HG02885 (cell line): ENCODE results near the gene CD302.
"Not testable (repeated sequence)": the region's sequence is repeated elsewhere in the genome, so short reads cannot be mapped to it uniquely, and the experiment has no call there.

Experiments used
- ATAC-seq: cut with Tn5 transposase; IDR thresholded peaks from one replicate; pipeline ENCODE4 v1.9.1; 2021; ENCODE audit warnings: mild to moderate bottlenecking; ENCODE audit not compliant: unreplicated experiment, poor library complexity

The CD302 gene

DNA sequence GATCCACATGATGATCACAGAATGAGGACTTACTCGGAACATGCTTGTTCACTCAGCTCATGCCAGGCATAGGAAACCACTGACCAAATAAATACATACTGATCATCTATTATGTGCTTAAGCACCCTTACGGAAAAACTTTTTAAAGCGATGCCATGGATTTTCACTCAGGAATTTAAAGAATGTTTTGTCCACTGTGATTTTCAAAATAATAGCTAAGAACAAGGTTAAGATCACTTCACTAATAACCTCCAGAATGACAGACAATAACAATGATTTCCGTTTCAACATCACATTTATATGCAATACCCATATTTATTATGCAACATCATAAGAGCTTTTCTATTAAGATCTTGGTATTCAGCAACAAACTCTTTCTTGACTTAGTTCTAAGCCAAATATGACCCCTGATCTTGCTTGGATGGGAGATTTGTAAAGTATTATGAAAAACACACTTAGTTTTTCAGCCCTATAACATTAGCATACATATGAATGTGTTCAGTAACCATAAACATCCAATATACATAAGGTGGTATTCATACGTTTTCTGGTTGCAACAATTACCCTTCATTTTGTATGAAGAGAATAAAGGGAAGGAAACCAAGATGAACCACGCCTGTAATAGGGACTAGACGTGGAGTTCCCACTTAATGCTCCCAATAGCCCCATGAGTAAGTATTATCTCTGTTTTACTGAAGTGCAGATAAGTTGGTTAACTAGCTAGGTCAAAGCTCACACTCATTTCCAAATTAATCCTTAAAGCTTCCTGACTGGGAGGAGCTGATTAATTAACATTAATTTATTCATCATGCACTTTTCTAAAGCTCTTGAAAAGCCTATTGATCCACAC is 1.9 kb downstream of the CD302 start:
- ATAC-seq, result no peak

DNA sequence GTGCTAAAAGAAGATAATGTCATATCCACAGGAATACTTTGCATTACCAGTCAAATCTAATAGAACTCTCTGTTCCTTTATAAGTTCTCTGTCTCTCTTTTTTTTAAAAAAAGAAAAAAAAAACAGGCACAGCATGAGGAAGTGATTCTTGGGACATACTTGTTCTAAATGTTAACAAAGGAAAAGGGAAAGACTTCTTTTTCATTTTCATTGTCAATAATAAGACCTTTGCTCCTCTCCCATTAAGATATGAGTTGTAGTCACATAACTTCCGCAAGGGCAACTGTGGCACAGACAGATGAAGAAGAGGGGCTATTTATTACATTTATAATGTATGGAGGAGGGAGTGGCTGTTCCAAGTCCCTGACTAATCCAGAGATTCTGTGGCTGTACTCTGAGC is 4.7 kb downstream of the CD302 start:
- ATAC-seq, result no peak

DNA sequence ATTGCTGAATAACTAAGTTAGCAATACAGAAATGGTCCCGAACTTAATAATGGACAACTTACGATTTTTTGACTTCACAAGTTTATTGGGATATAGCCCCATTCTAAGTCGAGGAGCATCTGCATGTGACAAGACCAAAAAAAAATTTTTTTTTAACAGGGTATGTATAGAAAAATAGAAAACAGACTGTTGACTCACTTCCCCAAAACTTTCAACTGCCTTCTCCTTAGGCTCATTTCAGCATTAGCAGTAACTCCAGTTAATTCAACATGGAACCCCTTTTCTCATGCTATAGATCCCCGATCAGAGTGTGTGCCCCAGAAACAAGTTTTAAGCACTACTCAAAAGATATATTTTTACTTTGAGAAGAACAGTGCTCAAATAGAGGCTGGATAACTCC is 5.4 kb downstream of the CD302 start:
- ATAC-seq, result no peak

DNA sequence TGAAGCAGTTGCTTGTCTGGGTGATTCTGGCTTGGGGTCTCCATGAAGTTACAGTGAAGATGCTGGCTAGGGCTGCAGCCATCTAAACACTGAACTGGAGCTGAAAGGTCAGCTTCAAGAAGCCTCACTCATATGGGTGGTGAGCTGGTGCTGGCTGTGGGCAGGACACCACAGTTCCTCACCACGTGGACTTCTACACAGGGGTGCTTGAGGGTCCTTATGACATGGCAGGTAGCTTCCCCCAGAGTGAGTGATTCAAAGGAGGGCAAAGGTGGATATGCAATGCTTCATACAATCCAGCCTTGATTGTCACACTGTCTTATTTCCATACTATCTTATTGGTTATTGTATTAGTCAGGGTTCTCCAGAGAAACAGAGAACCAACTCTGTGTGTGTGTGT is 6.0 kb downstream of the CD302 start:
- ATAC-seq, result no peak

DNA sequence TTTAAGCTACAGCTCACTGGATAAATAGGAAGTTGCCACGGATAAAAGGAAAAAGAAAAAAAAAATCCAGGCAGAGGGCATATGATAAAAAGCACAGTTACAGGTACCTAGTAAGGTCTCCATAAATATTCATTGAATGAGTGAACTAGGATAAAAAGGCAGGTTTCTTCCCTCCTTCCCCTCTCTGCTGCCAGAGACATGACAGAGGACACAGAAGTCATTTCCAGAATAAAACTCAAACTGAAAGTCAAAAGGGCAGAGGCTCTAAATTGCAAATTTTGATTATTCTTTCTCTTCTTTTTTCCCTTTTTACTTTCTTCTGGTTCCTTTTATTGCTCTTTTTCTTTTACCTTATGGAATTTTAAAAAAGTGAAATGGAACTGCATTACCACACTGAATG is 7.7 kb downstream of the CD302 start:
- ATAC-seq, result no peak

DNA sequence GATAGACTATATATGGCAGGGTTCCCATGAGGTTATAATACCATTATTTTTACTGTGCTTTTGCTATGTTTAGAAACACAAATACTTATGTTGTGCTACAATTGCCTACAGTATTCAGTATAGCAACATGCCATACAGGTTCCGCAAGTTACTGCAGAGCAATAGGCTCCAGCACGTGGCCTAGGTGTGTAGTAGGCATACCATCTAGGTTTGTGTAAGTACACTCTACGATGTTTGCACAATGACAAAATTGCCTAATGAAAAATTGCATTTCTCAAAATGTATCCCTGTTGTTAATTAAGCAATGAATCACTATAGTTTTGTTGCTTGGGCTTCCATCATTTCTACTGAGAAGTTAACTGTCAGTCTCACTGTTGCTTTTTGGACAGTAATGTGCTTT is 9.8 kb downstream of the CD302 start:
- ATAC-seq, result no peak

DNA sequence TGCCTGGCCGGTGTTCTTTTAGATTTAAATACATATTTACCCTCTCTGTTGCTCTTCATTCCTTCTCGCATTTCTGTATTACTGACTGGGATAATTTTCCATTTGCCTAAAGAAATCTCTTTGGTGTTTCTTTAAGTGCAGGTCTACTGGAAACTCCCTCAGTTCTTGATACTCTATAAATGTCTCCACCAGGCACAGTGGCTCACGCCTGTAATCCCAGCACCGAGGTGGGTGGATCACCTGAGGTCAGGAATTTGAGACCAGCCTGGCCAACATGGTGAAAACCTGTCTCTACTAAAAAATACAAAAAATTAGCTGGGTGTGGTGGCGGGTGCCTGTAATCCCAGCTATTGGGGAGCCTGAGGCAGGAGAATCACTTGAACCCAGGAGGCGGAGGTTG is 10.4 kb downstream of the CD302 start:
- not testable (repeated sequence) for ATAC-seq

DNA sequence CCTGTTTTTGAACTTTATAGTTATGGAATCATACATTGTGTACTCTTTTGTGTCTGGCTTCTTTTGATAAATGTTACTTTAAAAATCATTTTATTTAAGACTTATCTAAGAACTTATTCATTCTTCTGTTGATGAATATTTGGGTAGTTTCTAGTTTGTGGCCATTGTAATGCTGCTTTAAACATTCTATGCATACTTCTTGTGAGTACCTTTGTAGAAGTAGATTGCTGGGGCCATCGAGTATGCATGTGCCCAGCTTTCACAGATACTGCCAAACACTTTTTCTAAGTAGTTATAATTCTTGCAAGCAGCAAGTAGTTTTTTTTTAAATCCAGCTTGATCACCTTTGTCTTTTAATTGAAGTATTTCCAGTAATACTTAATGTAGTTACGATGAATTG is 11.1 kb downstream of the CD302 start:
- ATAC-seq, result no peak

DNA sequence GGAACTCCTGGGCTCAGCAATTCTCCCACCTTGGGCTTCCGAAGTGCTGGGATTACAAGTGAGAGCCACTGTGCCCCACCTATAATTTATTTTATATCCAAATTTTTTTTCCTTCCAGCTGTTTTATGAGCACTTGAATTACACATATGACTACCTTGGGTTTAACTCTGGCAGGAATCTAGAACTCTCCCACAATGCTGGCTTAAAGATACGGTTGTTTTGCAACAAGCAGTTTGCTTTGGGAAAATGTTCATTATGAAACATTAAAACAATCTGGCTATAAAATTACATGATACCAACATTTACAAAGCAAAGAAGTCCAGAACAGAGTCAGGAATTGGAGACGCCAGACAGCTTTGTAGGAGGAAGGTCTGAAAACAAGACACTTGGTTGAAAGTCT is 12.8 kb downstream of the CD302 start:
- no peak for ATAC-seq

DNA sequence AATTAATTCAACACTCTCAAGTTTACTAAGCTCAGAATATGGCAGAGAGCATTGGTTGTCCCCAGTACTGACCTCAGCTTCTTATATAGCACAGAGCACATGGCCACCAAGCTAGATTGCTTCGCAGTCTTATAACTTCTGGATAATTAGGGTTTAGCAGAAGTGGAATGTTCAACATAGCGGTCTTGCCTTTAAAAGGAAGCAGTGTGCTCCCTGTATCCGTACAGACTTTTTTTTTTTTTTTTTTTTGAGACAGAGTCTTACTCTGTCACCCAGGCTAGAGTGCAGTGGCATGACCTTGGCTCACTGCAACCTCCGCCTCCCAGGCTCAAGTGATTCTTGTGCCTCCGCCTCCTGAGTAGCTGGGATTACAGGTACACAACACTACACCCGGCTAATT is 13.3 kb downstream of the CD302 start:
- not testable (repeated sequence) for ATAC-seq

DNA sequence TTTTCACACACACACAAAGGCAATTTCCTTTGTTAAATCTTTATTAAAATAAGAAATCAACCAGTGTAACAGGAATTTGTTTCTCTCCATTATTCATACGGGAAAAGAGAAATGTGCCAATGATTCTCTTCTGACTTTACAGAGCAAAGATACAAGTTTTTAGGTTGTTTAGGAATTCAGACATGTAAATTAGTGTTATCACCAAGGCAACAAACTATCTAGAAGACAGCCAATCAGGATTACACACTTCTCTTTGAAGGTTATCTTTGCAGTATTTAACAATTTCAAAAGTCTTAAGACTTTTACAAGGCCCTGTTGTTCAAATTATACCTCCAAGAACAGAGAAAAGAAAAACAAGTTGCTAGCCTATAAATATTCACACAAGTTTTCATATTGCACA is 14.5 kb downstream of the CD302 start:
- ATAC-seq, result no peak

DNA sequence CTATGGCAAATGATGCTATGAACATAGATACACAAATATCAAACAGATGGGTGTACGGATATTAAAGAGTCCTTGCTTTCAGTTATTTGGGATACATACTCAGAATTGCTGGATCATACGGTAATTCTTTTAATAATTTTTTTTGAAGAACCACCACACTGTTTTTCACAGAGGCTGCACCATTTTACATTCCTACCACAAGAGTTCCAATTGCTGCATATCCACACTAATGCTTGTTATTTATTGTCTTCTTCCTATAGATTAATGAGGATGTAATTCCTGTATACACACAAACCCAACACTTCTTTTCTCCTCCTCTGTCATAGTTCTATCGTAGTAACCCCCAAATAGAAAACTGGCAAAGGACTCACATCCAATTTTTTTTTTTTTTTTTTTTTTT is 21.7 kb downstream of the CD302 start:
- ATAC-seq, result no peak

DNA sequence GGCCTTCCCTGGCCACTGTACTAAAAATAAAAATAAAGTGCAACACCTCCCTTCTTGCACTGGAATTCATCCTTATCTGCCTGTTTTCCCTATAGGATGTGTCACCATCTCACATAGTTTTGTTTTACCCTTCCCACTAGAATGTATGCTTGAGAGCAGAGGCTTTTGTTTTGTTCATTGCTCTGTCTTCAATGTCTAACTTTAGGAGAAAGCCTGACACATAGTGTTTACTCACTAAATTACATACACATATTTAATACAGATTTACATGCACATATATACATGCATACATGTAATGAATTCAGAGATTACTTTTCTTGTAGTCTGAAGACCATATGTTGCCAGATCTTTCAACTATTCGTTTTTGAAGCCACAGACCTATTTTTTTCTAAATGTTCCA is 23.0 kb downstream of the CD302 start:
- no peak for ATAC-seq

DNA sequence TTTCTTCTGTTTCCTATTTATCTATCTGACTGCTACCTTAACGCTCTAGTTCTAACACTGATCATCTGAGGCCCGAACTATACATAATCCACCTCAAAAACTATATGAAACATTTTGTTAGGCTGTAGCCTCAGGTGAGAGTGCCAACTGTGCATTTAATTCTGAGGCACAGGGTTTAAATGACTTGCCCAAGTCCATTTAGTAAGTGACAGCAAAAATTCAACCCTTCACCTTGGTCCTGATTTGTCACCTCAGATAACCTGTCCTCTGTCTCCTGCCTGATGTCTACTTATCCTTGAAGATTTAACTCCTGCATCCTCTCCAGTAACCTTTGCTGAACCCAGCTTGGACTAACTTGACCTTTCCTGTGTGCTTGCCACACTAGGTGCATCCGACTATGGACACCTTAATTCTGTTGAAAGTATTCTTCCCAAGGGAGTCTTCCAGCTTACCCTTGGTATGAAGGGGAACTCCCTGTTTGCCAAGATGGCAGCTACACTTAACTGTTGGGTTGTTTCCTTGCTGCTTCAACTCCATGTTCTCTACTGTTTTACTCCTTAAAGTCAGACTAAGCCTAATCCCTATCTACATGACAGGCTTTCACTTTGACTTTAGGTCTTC is 23.5 kb downstream of the CD302 start:
- ATAC-seq, result no peak

DNA sequence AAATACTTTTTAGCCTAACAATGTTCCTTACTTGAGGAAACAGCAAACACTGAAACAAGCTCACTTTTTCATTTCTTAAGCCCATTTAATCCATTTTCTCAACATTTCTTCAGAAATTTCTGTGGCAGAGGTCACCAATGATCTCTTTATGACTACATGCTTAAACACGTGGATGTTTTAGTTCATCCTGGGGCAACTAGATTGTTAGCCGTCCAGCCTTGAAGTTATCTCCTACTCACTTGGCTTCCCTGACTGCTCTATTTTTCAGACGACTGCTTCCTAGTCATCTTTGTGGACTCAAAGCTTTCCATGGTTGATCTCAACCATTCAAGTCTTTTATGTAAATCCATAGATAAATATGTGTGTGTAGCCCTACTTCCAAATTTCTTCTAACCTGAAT is 24.1 kb downstream of the CD302 start:
- no peak for ATAC-seq

DNA sequence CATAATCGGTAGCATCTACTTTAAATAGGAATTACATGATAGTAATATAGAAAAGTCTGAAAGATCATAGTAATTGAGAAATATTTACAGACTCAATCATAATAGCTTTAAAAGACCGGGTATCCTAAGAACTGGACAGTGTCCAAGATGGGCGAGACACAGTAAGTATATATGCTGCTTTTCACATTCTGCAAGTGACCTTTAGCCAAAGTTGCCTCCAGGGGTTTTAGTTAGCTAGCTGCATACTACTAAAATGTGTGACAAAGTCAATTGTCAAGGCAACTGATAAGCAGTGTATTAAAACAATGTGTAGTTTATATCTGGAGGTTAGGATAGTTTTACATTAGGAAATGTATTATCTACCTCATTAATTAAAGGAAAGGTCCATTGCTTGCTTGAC is 24.6 kb downstream of the CD302 start:
- no peak for ATAC-seq

DNA sequence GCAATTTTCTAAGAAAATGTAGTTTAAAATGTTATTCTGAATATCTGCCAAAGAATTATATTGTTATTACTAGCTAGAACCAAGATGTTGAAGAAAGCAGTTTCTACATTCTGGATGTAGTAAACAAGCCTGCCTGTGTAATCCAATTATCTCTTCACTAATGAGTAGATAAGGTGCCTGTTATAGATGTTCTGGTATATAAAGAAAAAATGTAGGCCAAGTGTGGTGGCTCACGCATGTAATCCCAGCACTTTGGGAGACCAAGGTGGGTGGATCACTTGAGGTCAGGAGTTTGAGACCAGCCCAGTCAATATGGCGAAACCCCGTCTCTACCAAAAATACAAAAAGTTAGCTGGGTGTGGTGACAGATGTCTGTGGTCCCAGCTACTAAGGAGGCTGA is 28.9 kb downstream of the CD302 start:
- ATAC-seq, result no peak

DNA sequence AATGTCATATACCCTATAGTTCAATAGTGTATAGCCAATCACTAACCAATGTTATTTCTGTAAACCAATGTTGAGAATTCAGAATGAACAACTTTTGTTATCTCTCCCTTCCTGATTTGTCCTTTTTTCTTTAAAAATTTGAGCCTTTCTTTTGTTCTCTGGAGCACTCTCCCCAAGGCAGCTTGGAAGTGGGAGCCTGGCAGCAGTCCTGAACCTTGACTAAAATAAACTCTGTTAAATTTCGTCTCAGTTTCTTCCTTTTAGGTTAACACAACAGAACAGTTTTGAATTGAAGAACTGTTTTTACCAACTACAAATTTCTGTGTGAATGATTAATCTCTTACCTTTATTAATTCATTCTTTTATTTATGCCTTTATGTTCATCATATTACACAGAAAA is 35.9 kb downstream of the CD302 start:
- no peak for ATAC-seq

DNA sequence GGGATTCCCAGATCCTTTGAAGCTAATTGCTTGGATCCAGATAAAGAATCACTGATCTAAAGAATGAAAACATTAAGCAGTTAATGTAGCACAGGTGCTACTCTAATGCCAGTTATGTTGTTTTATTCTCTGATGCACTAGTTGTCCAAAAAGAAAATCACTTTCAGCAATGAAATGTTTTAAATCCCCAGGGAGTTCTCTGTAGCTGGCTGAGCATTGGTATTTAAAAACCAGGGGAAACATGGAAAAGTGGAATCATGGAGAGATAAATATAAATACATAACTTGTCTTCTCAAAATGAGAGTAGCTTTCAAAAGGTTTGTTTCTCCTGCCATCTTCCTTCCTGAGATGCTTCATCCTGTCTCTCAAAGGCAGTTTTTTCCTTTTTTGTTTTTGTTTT is 37.7 kb downstream of the CD302 start:
- ATAC-seq, result no peak

DNA sequence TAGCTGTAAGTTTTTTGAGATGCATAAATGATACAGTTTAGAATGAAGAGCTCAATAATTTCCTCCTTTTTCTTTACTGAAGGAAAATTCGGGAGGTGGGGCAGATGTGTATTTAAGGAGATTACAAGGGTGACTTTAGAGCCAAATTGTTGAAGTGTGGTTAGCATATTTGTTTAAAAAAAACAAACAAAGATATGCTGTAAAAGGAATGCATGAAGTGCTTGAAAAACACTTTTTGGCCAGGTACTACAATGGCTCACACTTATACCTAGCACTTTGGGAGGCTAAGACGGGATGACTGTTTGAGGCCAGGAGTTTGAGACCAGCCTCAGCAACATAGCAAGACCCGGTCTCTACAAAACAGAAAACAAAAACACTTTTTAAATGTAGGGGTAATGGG is 38.4 kb downstream of the CD302 start:
- no peak for ATAC-seq

DNA sequence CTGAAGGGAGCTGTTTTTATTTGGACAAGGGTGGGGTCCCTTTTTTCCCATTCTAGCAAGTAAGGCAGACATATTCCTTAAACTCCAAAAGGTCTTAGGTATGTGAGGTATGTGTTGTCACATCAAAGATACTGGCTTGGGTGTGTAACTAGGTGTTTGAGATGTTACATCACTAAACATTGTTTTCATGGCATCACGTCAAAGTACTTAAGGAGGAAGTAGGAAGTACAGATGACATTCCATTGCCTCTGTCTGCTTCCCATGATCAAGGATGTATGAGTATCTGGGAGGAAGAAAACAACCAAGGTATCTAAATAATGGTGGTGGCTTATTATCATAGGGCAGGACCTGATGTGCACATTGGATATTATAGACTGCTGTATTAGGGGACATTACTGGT is 39.3 kb downstream of the CD302 start:
- ATAC-seq, result no peak

DNA sequence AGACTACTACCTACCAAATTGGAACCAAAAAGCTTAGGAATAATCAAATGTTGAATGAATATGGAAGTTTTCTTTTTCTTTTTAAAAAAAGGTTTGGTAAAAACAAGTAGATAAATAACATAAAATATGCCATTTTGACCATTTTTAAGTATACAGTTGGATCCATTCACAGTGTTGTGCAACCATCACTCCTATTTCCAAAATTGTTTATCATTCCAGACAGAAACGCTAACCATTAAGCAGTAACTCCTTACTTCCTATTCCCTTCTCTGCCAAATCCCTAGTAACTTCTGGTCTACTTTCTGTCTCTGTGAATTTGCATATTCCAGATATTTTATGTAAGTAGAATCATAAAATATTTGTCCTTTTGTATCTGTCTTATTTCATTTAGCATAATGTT is 39.8 kb downstream of the CD302 start:
- ATAC-seq, result no peak
